NCI-H2029 (cell line): ENCODE results near the gene ITPKC.
A peak's percentile ranks its signal among the peaks of the same experiment; 100 is the strongest.

Experiments
- DNase-seq: peaks from one replicate; lab custom pipeline; 2025; lab: John Stamatoyannopoulos, UW

ITPKC gene

GRCh38 chr19:40740747-40741146, 23.8 kb downstream of the ITPKC start:
- DNase-seq = no peak

- DNase-seq = no peak
Observed at GRCh38 chr19:40741527-40742390, 24.8 kb downstream of the ITPKC start.

- no peak for DNase-seq
Observed at GRCh38 chr19:40742477-40742876, 25.6 kb downstream of the ITPKC start.

- no peak for DNase-seq
Observed at GRCh38 chr19:40742886-40743285, 26.0 kb downstream of the ITPKC start.

- no peak for DNase-seq
Observed at GRCh38 chr19:40743926-40744325, 27.0 kb downstream of the ITPKC start.

- no peak for DNase-seq
Observed at GRCh38 chr19:40744554-40745401, 27.9 kb downstream of the ITPKC start.

- DNase-seq = no peak
Observed at GRCh38 chr19:40745402-40745780, 28.5 kb downstream of the ITPKC start.

- no peak for DNase-seq
Observed at GRCh38 chr19:40747536-40747935, 30.6 kb downstream of the ITPKC start.

- DNase-seq = peak; percentile 100
Observed at GRCh38 chr19:40750058-40750873, 33.4 kb downstream of the ITPKC start, which contains the start of gene ACTMAP. Gene ACTMAP (minus strand): TSS chr19:40750477. CDS start chr19:40749803, 674 bp downstream.

- peak; percentile 98 for DNase-seq
Observed at GRCh38 chr19:40750874-40751537, 34.1 kb downstream of the ITPKC start, which contains the start of gene SNRPA. Gene SNRPA (plus strand): TSS chr19:40751203. CDS start chr19:40751409, 206 bp downstream.

- DNase-seq = no peak
Observed at GRCh38 chr19:40752257-40752781, 35.4 kb downstream of the ITPKC start.

GRCh38 chr19:40754611-40755247, 37.8 kb downstream of the ITPKC start:
- no peak for DNase-seq

- no peak for DNase-seq
Observed at GRCh38 chr19:40755248-40755624, 38.3 kb downstream of the ITPKC start.

GRCh38 chr19:40755791-40756190, 38.9 kb downstream of the ITPKC start:
- no peak for DNase-seq

GRCh38 chr19:40756502-40757110, 39.7 kb downstream of the ITPKC start:
- no peak for DNase-seq

- DNase-seq = no peak
Observed at GRCh38 chr19:40758491-40758890, 41.6 kb downstream of the ITPKC start.

GRCh38 chr19:40759352-40759751, 42.4 kb downstream of the ITPKC start:
- no peak for DNase-seq

GRCh38 chr19:40762754-40763470, 46.0 kb downstream of the ITPKC start:
- DNase-seq = no peak

- DNase-seq = no peak
Observed at GRCh38 chr19:40763526-40763925, 46.6 kb downstream of the ITPKC start.

GRCh38 chr19:40763963-40764362, 47.1 kb downstream of the ITPKC start:
- DNase-seq = no peak
